HepG2 (cell line): ENCODE data around the gene FAM210A. TPM values are rescaled to one million over a fixed set of nuclear protein-coding genes. Genes with fewer than 3 reads are reported as not detected.

ENCODE experiments used
- ATAC-seq: fragments of 200-7000 bp; cut with Tn5 transposase; 3 replicates; pipeline ENCODE4 v1.9.1; 2020; ENCODE audit warnings: mild to moderate bottlenecking, moderate library complexity
- BruUV-seq: library from RNA; stranded (reverse); fragments of 400-500 nt; replicated peaks from 2 replicates; lab custom pipeline; 2021; lab: Mats Ljungman, UMichigan
- CTCF ChIA-PET: fragments of 300-600 bp; formaldehyde crosslinking; extraction: SDS; loops from one replicate; lab custom pipeline; 2021; ENCODE audit warnings: low total read pairs, inconsistent platforms, low intra/inter-chr PET ratio; lab: Yijun Ruan, JAX
- POLR2A ChIA-PET: fragments of 350-600 bp; sonication (Branson Sonifier 250); formaldehyde crosslinking; loops from one replicate; lab custom pipeline; 2020; ENCODE audit warnings: antibody characterized with exemption, inconsistent platforms; lab: Yijun Ruan, JAX
- DNase-seq: peaks from one replicate; pipeline ENCODE4 v3.0.0-alpha.2; 2015; ENCODE audit warnings: low spot score
- FAIRE-seq: peaks from 3 replicates; lab custom pipeline; 2011; peaks lifted over from hg19 to GRCh38; lab: Jason Lieb, UNC
- H2AFZ ChIP-seq: one replicate; pipeline ENCODE4 v1.6.1; 2011; ENCODE audit warnings: low read length, inconsistent platforms
- H3K27ac ChIP-seq: fragments of 300-600 bp; 3 replicates; pipeline ENCODE4 v1.8.0; 2011; ENCODE audit warnings: mixed run types, mild to moderate bottlenecking, mixed read lengths, low read length, inconsistent platforms; ENCODE audit not compliant: insufficient read depth; ENCODE audit errors: extremely low read length
- H3K27me3 ChIP-seq, 2 experiments: fragments of 200-600 bp in 1 of 2; 2 replicates in 1 of 2; 3 replicates in 1 of 2; pipeline versions ENCODE4 v1.6.0 to v1.8.0; 2011; ENCODE audit warnings: low read length in 2 of 2, mild to moderate bottlenecking in 2 of 2, moderate library complexity in 2 of 2, inconsistent platforms in 1 of 2; ENCODE audit not compliant: insufficient read depth in 2 of 2, control insufficient read depth in 1 of 2
- H3K36me3 ChIP-seq, 2 experiments: fragments of 200-600 bp in 1 of 2; replicated peaks in 1 of 2; 2 replicates in 1 of 2; 3 replicates in 1 of 2; pipeline versions ENCODE4 v1.5.1 to v1.8.0; 2011; ENCODE audit warnings: low read length in 2 of 2, inconsistent platforms in 1 of 2; ENCODE audit not compliant: insufficient read depth in 2 of 2, control insufficient read depth in 1 of 2
- H3K4me1 ChIP-seq: 2 replicates; pipeline ENCODE4 v1.5.1; 2012; ENCODE audit warnings: low read length, inconsistent platforms; ENCODE audit not compliant: insufficient read depth
- H3K4me2 ChIP-seq: 2 replicates; pipeline ENCODE4 v1.6.0; 2011; ENCODE audit warnings: low read depth, low read length, inconsistent platforms
- H3K4me3 ChIP-seq, 3 experiments: fragments of 200-600 bp in 1 of 3; sonication (generic), shearing (Covaris generic) in 1 of 3; replicated peaks in 1 of 3; 2 replicates each; pipeline ENCODE4 v1.5.1; 2011 to 2016; ENCODE audit warnings: low read length in 3 of 3, inconsistent platforms in 2 of 3, low read depth in 2 of 3, mild to moderate bottlenecking in 2 of 3, control low read depth in 1 of 3, mixed read lengths in 1 of 3; ENCODE audit not compliant: insufficient read depth in 1 of 3
- H3K79me2 ChIP-seq: one replicate; pipeline ENCODE4 v1.6.1; 2011; ENCODE audit warnings: low read length, inconsistent platforms; ENCODE audit not compliant: insufficient read depth
- H3K9ac ChIP-seq: 2 replicates; pipeline ENCODE4 v1.6.0; 2011; ENCODE audit warnings: mild to moderate bottlenecking, low read depth, low read length, inconsistent platforms; ENCODE audit not compliant: insufficient read depth
- H3K9me3 ChIP-seq: 2 replicates; pipeline ENCODE4 v1.5.1; 2012; ENCODE audit warnings: mild to moderate bottlenecking, low read length
- H4K20me1 ChIP-seq: 2 replicates; pipeline ENCODE4 v1.6.0; 2011; ENCODE audit warnings: inconsistent platforms, mild to moderate bottlenecking, low read length, moderate library complexity; ENCODE audit not compliant: insufficient read depth
- ATF3 ChIP-seq: sonication (generic); formaldehyde crosslinking; IDR thresholded peaks from 2 replicates; pipeline ENCODE4 v1.4.0; 2020; ENCODE audit warnings: missing genetic modification reagents
- GABPA ChIP-seq, 2 experiments: IDR thresholded peaks; 2 replicates each; pipeline ENCODE4 v1.6.1; 2011 to 2016; ENCODE audit warnings: low read depth in 2 of 2, low read length in 1 of 2, missing biosample characterization in 1 of 2, missing genetic modification characterization in 1 of 2
- HINFP ChIP-seq: sonication (generic); formaldehyde crosslinking; IDR thresholded peaks from 2 replicates; pipeline ENCODE4 v1.4.0; 2020; ENCODE audit warnings: low read depth, mild to moderate bottlenecking, missing genetic modification reagents
- LRRFIP1 ChIP-seq: sonication (generic); formaldehyde crosslinking; conservative IDR thresholded peaks from 2 replicates; pipeline ENCODE4 v1.4.0; 2020; ENCODE audit warnings: missing genetic modification reagents
- POLR2A ChIP-seq, 2 experiments: IDR thresholded peaks; 2 replicates each; pipeline ENCODE4 v1.6.1; 2011; ENCODE audit warnings: low read depth in 2 of 2, low read length in 2 of 2, mild to moderate bottlenecking in 1 of 2, moderate library complexity in 1 of 2; ENCODE audit not compliant: insufficient read depth in 1 of 2
- PRMT3 ChIP-seq: sonication (generic); formaldehyde crosslinking; IDR thresholded peaks from 2 replicates; pipeline ENCODE4 v1.8.1; 2022; ENCODE audit warnings: low read depth, mild to moderate bottlenecking, moderate library complexity, missing genetic modification reagents, borderline replicate concordance
- ZEB1 ChIP-seq: IDR thresholded peaks from 2 replicates; pipeline ENCODE4 v1.6.1; 2012; ENCODE audit warnings: mild to moderate bottlenecking, low read depth, inconsistent platforms; ENCODE audit not compliant: insufficient replicate concordance
- ZNF253 ChIP-seq: sonication (generic); formaldehyde crosslinking; IDR thresholded peaks from 2 replicates; pipeline ENCODE4 v1.8.0; 2022; ENCODE audit warnings: mild to moderate bottlenecking, missing genetic modification reagents, borderline replicate concordance
- ZNF281 ChIP-seq: sonication (generic); formaldehyde crosslinking; IDR thresholded peaks from 2 replicates; pipeline ENCODE4 v1.4.0; 2020; ENCODE audit warnings: missing genetic modification reagents, borderline replicate concordance
- ZNF501 ChIP-seq: sonication (generic); formaldehyde crosslinking; IDR thresholded peaks from 2 replicates; pipeline ENCODE4 v1.5.1; 2020; ENCODE audit warnings: mild to moderate bottlenecking, moderate library complexity, missing genetic modification reagents
- ZNF503 ChIP-seq: sonication (generic); formaldehyde crosslinking; IDR thresholded peaks from 2 replicates; pipeline ENCODE4 v1.4.0; 2020; ENCODE audit warnings: missing genetic modification reagents
- ZNF878 ChIP-seq: sonication (generic); formaldehyde crosslinking; IDR thresholded peaks from 2 replicates; pipeline ENCODE4 v1.8.1; 2023; ENCODE audit warnings: mild to moderate bottlenecking, missing genetic modification reagents, moderate library complexity
- WGBS: methylation state at CpG from one replicate; pipeline ENCODE4 v1.1.6; 2017; ENCODE audit warnings: low lambda C conversion rate; 5-methylcytosine and 5-hydroxymethylcytosine counted together
- in situ Hi-C: cut with HindIII; loops from 2 replicates; pipeline ENCODE4 v1.10.0; 2017; ENCODE audit warnings: low pct_unique_long_range_greater_than_20kb; ENCODE audit not compliant: extremely low pct_ligation_motif_present
- intact Hi-C: fragments of 100-400 bp; cut with micrococcal nuclease; formaldehyde crosslinking; loops from one replicate; pipeline ENCODE4 v1.10.0; 2022; ENCODE audit not compliant: unreplicated experiment
- polyA plus RNA-seq, 8 experiments: library from polyadenylated mRNA; depleted of rRNA in 3 of 8; stranded (reverse) in 7 of 8; unstranded in 1 of 8; fragments of >200 nt; fragmentation: Illumina TruSeq in 4 of 8; extraction: Trizol in 4 of 8; gene quantifications; 2 replicates each; pipeline versions ENCODE4 v1.2.1 to v1.2.3, GENCODE V29; 2011 to 2016; ENCODE audit warnings: low read depth in 4 of 8, missing spikeins in 1 of 8, mixed read lengths in 1 of 8; ENCODE audit not compliant: insufficient read depth in 1 of 8
- total RNA-seq, 5 experiments: library from RNA; depleted of rRNA; stranded (reverse); fragments of >200 nt; fragmentation: Illumina TruSeq; extraction: Trizol; gene quantifications; 2 replicates each; pipeline ENCODE4 v1.2.3, GENCODE V29; 2016; ENCODE audit warnings: low read depth in 1 of 5

The FAM210A gene
- total and polyA plus RNA-seq, 2 of the 13 experiments (the other 11 are each of a cell fraction or from before 2014, with no cell fraction given) = 33.2 to 37.5 TPM

- H3K27me3 ChIP-seq = no peaks in the 10 kb centered on the region; a peak in 1 of 5 replicates
- ChIA-PET POLR2A (interaction anchor here (1.2 to 1.9 kb wide), 4 partner anchors 10 to 26 kb away, joined by 3 to 6 read pairs (median 6); no protein-coding TSS in a partner anchor), CTCF (no interaction called here)
- no TSS peak for BruUV-seq
- peak overlapping the region; percentile 85 to 95 (median 90) for H3K4me3 ChIP-seq
- H3K9me3 ChIP-seq = no peaks in the 10 kb centered on the region
- H3K36me3 ChIP-seq = peaks cover 0 to 6% of the 10 kb centered on the region in 2 experiments; a peak in 2 of 5 replicates
- DNase-seq (peak; percentile 16), ATAC-seq (peak; percentile 10), FAIRE-seq (no peak)
- in situ Hi-C loops = no loop called here
- H3K4me1 ChIP-seq = peaks cover 72% of the 10 kb centered on the region
- no peak overlapping the region for H2AFZ ChIP-seq
- H3K4me2 ChIP-seq = peak overlapping the region; percentile 81
- peak overlapping the region; percentile 91 for H3K27ac ChIP-seq
- H4K20me1 ChIP-seq = peaks cover 27% of the 10 kb centered on the region
- H3K79me2 ChIP-seq = peaks cover 95% of the 10 kb centered on the region
- intact Hi-C loops = loop anchor here (5.0 kb wide), 1 partner anchor 168 kb away; no protein-coding TSS in a partner anchor
- 1% methylated on average over 18 of the region's 35 CpGs for WGBS
- H3K9ac ChIP-seq = peak overlapping the region; percentile 88
- TF ChIP-seq ATF3 = peak; percentile 18; the same call in 1 of the 2 replicates
- TF ChIP-seq GABPA (IDR thresholded peaks at IDR 0.05; ENCODE audit: low read depth, low read length) = no peak
- peak; percentile 13; the same call in 1 of the 2 replicates for TF ChIP-seq GABPA (CRISPR knock-in tag; IDR thresholded peaks at IDR 0.05; ENCODE audit: low read depth)
- TF ChIP-seq ZNF281 (CRISPR knock-in tag) = no peak
- 0 out of 2 replicates have a peak, but pooled peaks have one; percentile 11 for TF ChIP-seq HINFP
- 0 out of 4 replicates have a peak, but pooled peaks of 1 of the 2 experiments have one; percentile 20 for TF ChIP-seq POLR2A (IDR thresholded peaks at IDR 0.05; ENCODE audit: insufficient read depth in 1 of 2, low read depth in 2 of 2, low read length in 2 of 2)
- 0 out of 2 replicates have a peak, but pooled peaks have one; percentile 6 for TF ChIP-seq ZNF253 (CRISPR knock-in tag)
- no peak for TF ChIP-seq ZNF501 (CRISPR knock-in tag)
- TF ChIP-seq LRRFIP1 = no peak
- TF ChIP-seq ZNF503 (CRISPR knock-in tag) = peak; percentile 8; the same call in 1 of the 2 replicates
- 0 out of 2 replicates have a peak, but pooled peaks have one; percentile 52 for TF ChIP-seq PRMT3 (CRISPR knock-in tag)
- TF ChIP-seq ZNF878 (CRISPR knock-in tag) = 0 out of 2 replicates have a peak, but pooled peaks have one; percentile 55
- TF ChIP-seq ZEB1 = peak; percentile 67
These were observed 659 bp downstream of the FAM210A start for GRCh38 chr18:13725566-13726231.
